ENCODE data around the gene IGSF23.
"Not testable (repeated sequence)": the region's sequence is repeated elsewhere in the genome, so short reads cannot be mapped to it uniquely, and the experiment has no call there.

The IGSF23 gene

GRCh38 chr19:44614313-44614712 is 950 bp downstream of the IGSF23 start:
- DNase-seq: no peak

GRCh38 chr19:44615863-44616247 is 2.5 kb downstream of the IGSF23 start:
- no peak for DNase-seq

- no peak for DNase-seq
Observed at GRCh38 chr19:44617110-44617880, 3.9 kb downstream of the IGSF23 start.

GRCh38 chr19:44618640-44619357 is 5.4 kb downstream of the IGSF23 start:
- no peak for DNase-seq

- DNase-seq: no peak
Observed at GRCh38 chr19:44620667-44621066, 7.3 kb downstream of the IGSF23 start.

- no peak for DNase-seq
Observed at GRCh38 chr19:44621367-44621766, 8.0 kb downstream of the IGSF23 start.

GRCh38 chr19:44623080-44623479 is 9.7 kb downstream of the IGSF23 start:
- no peak for DNase-seq

- DNase-seq: no peak
Observed at GRCh38 chr19:44623626-44624025, 10.3 kb downstream of the IGSF23 start.

GRCh38 chr19:44624840-44625354 is 11.5 kb downstream of the IGSF23 start:
- DNase-seq: no peak

GRCh38 chr19:44625637-44626036 is 12.3 kb downstream of the IGSF23 start:
- not testable (repeated sequence) for DNase-seq

- no peak for DNase-seq
Observed at GRCh38 chr19:44626048-44626624, 12.8 kb downstream of the IGSF23 start.

- DNase-seq: no peak
Observed at GRCh38 chr19:44627631-44628030, 14.3 kb downstream of the IGSF23 start.

- no peak for DNase-seq
Observed at GRCh38 chr19:44628793-44629192, 15.4 kb downstream of the IGSF23 start.

GRCh38 chr19:44631611-44632010 is 18.2 kb downstream of the IGSF23 start:
- not testable (repeated sequence) for DNase-seq

GRCh38 chr19:44634058-44634457 is 20.7 kb downstream of the IGSF23 start:
- DNase-seq: not testable (repeated sequence)

- no peak for DNase-seq
Observed at GRCh38 chr19:44634785-44635184, 21.4 kb downstream of the IGSF23 start.

GRCh38 chr19:44635581-44636438 is 22.4 kb downstream of the IGSF23 start:
- no peak for DNase-seq

GRCh38 chr19:44636439-44637389 is 23.4 kb downstream of the IGSF23 start:
- no peak for DNase-seq

GRCh38 chr19:44637390-44637764 is 24.0 kb downstream of the IGSF23 start:
- DNase-seq: no peak

- no peak for DNase-seq
Observed at GRCh38 chr19:44640518-44640917, 27.2 kb downstream of the IGSF23 start.

- no peak for DNase-seq
Observed at GRCh38 chr19:44641501-44642265, 28.3 kb downstream of the IGSF23 start.

Data from left hindlimb (tissue), 1 donor.